Muscle layer of duodenum (tissue), 2 donors: ENCODE measurements around the gene ACSBG1.
"Not testable (repeated sequence)": the region's sequence is repeated elsewhere in the genome, so short reads cannot be mapped to it uniquely, and the experiment has no call there.

Source experiments
- H3K27ac ChIP-seq: one replicate; pipeline ENCODE4 v1.7.0; 2013; ENCODE audit warnings: mild to moderate bottlenecking, low read length
- H3K27me3 ChIP-seq: one replicate; pipeline ENCODE4 v1.7.0; 2013; ENCODE audit warnings: low read depth, mild to moderate bottlenecking, control low read depth, low read length
- H3K36me3 ChIP-seq, 2 donors: one replicate each; pipeline ENCODE4 v1.7.0; 2013; ENCODE audit warnings: low read length in 2 of 2, control low read depth in 1 of 2, mild to moderate bottlenecking in 1 of 2; ENCODE audit not compliant: insufficient read depth in 2 of 2, control insufficient read depth in 1 of 2
- H3K4me1 ChIP-seq, 2 donors: one replicate each; pipeline ENCODE4 v1.7.0; 2013; ENCODE audit warnings: low read length in 2 of 2, mild to moderate bottlenecking in 2 of 2, control low read depth in 1 of 2, moderate library complexity in 1 of 2; ENCODE audit not compliant: insufficient read depth in 2 of 2, control insufficient read depth in 1 of 2
- H3K4me3 ChIP-seq, 2 donors: one replicate each; pipeline ENCODE4 v1.7.0; 2013; ENCODE audit warnings: low read length in 2 of 2, low read depth in 1 of 2, mild to moderate bottlenecking in 1 of 2
- H3K9me3 ChIP-seq, 2 donors: one replicate each; pipeline ENCODE4 v1.7.0; 2013; ENCODE audit warnings: low read length in 2 of 2, control low read depth in 1 of 2, mild to moderate bottlenecking in 1 of 2; ENCODE audit not compliant: control insufficient read depth in 1 of 2
- donor health status: healthy.

ACSBG1 gene

DNA sequence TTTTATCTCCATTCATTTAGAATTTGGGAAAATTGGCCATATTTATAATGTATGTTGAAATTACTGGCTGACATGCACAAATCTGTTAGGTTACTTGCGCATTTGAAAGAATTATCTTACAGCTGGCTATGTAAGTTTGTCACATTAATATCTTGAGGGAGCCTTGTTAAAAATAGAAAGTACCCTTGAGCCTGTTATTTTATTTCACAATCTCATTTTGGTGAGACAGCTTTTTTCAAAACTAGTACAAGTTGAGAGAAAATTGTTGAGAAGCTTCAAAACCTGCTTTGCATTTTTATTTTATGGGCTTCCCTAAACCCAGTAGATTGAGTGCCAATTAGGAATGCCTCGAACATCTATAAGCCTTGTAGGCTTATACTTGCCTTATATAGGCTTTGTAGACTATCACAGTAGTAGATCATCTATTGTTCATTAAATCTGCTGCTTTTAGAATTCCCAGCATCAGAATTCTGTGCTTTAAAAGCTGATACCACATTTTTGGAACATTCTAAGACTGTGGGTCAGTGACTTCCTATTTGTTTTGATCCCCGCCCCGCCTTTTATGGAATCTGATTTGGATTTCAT, 78.9 kb downstream of the ACSBG1 start:
- H3K36me3 ChIP-seq, result peaks cover 16 to 21% of the 10 kb centered on the region in 2 donors
- H3K27ac ChIP-seq, result peak overlapping the region; percentile 20
- H3K9me3 ChIP-seq, result no peaks in the 10 kb centered on the region
- peaks cover 6 to 8% of the 10 kb centered on the region in 2 donors for H3K4me1 ChIP-seq
- no peaks in the 10 kb centered on the region for H3K27me3 ChIP-seq
- H3K4me3 ChIP-seq, result no peak overlapping the region

DNA sequence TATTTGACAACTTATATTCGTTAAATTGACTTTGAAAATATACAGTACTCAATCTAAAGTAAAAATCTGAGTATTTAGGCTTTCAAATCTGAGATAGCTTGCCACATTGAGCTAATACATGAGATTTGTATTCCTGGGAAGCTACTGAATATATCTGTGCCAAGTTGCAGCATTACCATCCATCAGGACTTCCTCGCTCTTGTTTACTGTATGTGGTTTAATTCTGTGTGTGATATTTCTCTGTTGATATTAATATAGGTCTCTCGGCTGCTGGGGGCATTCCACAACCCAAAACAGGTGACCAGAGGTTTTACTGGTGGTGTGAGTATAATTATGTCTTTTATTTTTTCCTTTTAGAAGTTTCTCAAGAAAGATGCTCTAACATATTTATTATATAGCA, 79.4 kb downstream of the ACSBG1 start:
- Histone ChIP-seq H3K36me3 (peaks cover 13 to 18% of the 10 kb centered on the region in 2 donors), H3K4me1 (peaks cover 11 to 13% of the 10 kb centered on the region in 2 donors), H3K4me3 (no peak overlapping the region), H3K27me3 (no peaks in the 10 kb centered on the region), H3K27ac (no peak overlapping the region), H3K9me3 (no peaks in the 10 kb centered on the region)

DNA sequence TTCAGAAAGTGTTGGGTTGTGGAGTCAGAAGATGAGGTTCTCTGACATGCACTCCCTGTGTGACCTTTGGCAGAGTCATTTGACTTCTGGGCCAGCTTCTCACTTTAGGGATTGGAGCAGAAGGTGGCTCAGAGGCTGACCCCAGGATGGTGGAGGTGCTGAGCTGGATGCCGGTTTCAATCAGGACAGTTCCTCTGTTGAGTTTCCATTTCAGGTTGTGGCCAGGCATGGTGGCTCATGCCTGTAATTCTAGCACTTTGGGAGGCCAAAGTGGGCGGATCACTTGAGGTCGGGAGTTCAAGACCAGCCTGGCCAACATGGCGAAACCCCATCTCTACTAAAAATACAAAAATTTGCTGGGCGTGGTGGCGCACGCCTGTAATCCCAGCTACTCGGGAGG, 83.3 kb downstream of the ACSBG1 start:
- H3K9me3 ChIP-seq, H3K4me3 ChIP-seq, H3K27ac ChIP-seq, H3K36me3 ChIP-seq, H3K27me3 ChIP-seq: not testable (repeated sequence)
- H3K4me1 ChIP-seq, result peaks cover 12 to 14% of the 10 kb centered on the region in 2 donors

DNA sequence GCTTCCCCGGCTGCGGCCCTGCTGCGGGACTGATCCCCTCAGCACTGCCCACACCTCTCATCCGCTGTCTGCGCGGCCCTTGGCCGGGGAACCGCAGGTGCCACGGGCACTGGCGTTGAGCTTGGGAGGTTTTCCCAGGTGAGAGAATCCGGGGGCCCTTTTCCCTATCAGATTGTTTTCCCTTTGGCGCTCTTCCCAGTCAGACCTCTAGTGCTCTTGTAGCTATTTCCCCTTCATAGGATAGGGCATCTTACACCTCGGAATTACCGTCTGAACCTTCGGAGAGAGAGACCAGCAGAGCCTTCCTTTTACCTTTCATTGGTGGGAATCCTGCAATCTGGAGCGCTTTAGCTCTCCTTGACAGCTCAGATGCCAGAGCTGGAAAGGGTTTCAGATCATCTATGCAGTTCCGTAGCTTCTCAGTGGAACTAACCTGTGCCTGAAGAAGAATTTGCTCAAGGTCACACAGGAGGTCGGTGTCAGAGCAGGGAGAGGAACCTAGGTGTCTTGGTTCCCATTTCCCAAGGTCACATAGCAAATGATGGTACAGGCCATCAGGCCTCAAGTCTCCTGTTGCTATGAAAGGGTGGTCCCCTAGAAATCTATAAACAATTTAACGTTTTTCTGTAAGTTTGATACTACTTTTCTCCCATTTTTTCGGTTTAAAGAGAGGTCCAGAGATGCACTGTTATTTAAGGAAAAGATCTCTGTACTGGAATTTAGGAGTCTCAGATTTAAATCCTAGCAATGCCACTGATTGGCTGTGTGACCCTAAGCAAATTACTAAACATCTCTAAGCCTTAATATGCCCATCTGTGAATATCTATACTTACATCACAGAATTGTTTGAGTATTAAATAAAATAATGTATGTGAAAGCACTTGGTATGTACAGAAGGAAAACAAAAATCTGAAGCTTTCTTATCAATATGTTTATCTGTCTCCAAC, 84.3 kb downstream of the ACSBG1 start:
- H3K4me3 ChIP-seq, result peak overlapping the region; percentile 79 to 85
- peaks cover 6 to 8% of the 10 kb centered on the region in 2 donors for H3K4me1 ChIP-seq
- H3K27ac ChIP-seq, result peak overlapping the region; percentile 41
- H3K36me3 ChIP-seq, result no peaks in the 10 kb centered on the region
- H3K9me3 ChIP-seq, result no peaks in the 10 kb centered on the region
- no peaks in the 10 kb centered on the region for H3K27me3 ChIP-seq

DNA sequence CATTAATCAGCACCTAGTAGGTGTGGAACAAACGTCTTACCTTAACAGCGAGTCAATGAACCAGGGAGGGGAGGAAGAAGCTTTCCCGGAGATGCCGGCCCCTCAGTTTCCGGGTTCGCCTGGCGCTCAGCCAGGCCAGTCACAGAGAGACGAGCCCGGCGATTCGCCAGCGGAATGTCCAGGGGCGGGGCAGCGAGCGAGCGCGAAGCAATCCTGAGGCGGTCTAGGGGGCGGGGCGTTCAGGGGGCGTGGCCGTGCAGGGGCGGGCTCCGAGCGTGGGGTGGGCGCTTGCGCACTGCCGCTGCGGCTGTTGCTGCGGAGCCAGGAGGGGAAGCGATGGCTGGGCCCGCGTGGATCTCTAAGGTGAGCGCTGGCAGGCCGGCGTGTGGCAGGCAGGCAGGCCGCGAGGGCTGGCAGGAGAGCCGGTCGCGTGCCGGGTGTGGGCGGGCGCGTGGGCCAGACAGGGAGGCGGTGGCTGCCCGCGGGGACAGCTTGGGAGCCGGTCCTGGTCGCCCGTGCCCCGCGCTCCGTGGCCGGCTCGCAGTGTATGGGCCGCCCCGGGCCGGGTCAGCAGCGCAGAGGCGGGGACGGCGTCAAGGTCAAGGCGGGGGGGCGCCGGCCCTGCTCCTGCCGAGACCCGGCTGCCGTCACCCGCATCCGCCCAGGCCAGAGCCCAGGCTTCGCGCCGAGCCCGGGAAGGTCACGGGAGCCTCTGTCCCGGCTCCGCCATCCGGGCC, 85.1 kb downstream of the ACSBG1 start, which contains the start of gene IDH3A:
Gene IDH3A, plus strand, starts transcription at position 295 of the 737 bp plus-strand sequence. Its CDS starts 42 bp downstream, at position 337.
- H3K4me1 ChIP-seq, result peaks cover 6 to 8% of the 10 kb centered on the region in 2 donors
- H3K27ac ChIP-seq, result peak within 1 kb of the TSS; percentile 80
- no peaks in the 10 kb centered on the region for H3K27me3 ChIP-seq
- peak within 1 kb of the TSS; percentile 85 to 86 for H3K4me3 ChIP-seq
- no peaks in the 10 kb centered on the region for H3K9me3 ChIP-seq
- no peaks in the 10 kb centered on the region for H3K36me3 ChIP-seq

DNA sequence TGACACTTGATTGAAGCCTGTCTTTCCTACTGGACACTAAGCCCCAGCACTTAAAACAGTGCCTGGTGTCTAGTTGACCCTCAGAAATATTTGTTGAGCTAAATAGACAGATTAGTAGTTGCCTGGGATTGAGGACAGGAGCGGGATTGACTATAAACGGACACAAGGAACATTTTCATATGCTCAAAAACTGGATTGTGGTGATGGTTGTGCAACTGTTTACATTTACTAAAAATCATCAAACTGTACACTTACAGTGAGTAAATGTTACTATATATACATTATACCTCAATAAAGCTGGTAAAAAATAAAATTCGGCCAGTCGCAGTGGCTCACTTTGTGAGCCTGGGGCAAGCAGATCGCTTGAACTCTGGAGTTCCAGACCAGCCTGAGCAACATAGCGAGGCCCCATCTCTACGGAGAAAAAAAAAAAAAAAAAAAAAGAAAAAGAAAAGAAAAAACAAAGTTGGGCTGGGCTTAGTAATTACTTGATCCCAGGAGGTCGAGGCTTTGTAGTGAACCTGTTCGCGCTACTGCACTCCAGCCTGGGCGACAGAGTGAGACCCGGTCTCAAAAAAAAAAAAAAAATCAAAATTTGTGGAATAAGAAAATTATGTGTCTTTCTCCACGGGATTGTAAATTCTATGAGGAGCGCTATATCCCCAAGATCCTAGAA, 85.8 kb downstream of the ACSBG1 start:
- no peaks in the 10 kb centered on the region for H3K27me3 ChIP-seq
- H3K4me1 ChIP-seq, result peaks cover 6 to 8% of the 10 kb centered on the region in 2 donors
- peak overlapping the region; percentile 85 to 86 for H3K4me3 ChIP-seq
- no peaks in the 10 kb centered on the region for H3K9me3 ChIP-seq
- no peaks in the 10 kb centered on the region for H3K36me3 ChIP-seq
- H3K27ac ChIP-seq, result peak overlapping the region; percentile 80

DNA sequence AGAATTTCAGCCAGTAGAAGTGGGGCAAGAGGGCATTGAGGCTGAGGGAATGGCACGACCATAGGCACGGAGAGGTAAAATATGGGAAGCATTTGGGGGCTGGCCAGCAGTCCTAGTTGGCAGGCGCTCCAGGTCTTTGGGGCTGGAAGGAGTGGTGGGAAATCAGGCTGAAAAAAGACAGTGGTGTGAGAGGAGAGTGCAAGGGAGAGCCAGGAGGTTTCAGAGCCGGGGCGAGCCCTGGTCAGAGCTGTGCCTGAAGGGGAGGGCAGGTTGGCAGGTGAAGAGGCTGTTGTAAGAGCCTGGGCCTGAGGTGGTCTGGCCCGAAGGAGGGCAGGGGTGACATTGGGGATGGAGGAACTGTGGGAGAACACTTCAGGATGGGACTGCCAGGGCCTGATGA, 86.8 kb downstream of the ACSBG1 start:
- H3K27ac ChIP-seq, result no peak overlapping the region
- H3K9me3 ChIP-seq, result no peaks in the 10 kb centered on the region
- no peaks in the 10 kb centered on the region for H3K36me3 ChIP-seq
- H3K4me1 ChIP-seq, result peaks cover 6 to 8% of the 10 kb centered on the region in 2 donors
- H3K27me3 ChIP-seq, result no peaks in the 10 kb centered on the region
- no peak overlapping the region for H3K4me3 ChIP-seq

DNA sequence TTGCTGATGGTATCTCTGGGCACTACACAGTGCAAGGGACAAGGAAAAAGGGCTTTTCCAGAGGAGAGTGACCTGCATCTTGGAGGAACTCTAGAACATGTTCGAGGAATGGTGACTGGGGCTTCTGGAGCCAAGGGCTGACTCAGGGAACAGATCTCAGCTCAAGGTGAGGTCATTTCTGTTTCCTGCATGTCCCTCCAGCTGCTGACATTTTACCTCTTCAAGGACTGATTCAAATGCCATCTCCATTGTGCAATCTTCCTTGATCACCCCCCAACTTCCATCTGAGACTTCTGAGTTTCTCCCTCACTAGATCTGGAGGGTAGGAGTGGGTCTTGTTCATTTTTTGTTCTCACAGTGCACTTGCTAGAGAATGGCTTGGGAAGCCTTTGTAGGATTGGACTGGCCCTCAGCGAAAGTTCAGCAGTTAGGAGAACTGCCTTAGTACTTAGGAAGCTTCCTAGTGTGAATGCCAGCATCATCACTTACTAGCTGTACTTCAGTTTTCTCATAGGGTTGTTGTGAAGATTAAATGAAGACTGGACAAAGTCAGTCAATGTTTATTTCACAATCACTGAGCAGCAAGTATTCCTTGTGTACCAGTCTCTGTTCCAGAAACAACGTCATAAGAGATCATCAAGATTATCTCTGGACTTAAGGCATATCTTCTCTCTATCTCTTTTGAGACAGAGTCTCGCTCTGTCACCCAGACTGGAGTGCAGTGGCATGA, 87.8 kb downstream of the ACSBG1 start:
- peaks cover 6 to 8% of the 10 kb centered on the region in 2 donors for H3K4me1 ChIP-seq
- H3K27ac ChIP-seq, result no peak overlapping the region
- H3K27me3 ChIP-seq, result no peaks in the 10 kb centered on the region
- no peaks in the 10 kb centered on the region for H3K36me3 ChIP-seq
- no peak overlapping the region for H3K4me3 ChIP-seq
- H3K9me3 ChIP-seq, result no peaks in the 10 kb centered on the region

DNA sequence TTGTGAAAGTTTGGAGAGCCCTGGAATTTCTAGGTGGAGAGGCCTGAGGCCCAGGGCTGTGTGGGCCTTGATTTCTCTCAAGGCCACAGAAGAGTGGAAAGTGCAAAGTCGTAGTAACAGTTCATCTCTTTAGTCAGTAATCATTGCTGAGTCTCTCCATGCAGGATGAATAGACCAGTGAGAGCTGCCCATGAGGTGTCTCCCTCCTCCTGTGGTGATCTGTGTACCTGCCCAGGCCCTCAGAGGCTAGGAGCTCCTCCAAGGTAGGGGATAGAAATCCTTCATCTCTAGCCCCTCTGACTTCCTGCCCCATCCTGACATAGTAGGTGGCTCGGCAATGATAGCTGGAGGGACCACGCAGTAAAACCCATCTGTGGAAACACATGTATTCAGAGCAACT, 92.0 kb downstream of the ACSBG1 start:
- Histone ChIP-seq H3K9me3 (no peaks in the 10 kb centered on the region), H3K4me1 (no peaks in the 10 kb centered on the region), H3K27ac (no peak overlapping the region), H3K36me3 (no peaks in the 10 kb centered on the region), H3K27me3 (no peaks in the 10 kb centered on the region), H3K4me3 (no peak overlapping the region)

DNA sequence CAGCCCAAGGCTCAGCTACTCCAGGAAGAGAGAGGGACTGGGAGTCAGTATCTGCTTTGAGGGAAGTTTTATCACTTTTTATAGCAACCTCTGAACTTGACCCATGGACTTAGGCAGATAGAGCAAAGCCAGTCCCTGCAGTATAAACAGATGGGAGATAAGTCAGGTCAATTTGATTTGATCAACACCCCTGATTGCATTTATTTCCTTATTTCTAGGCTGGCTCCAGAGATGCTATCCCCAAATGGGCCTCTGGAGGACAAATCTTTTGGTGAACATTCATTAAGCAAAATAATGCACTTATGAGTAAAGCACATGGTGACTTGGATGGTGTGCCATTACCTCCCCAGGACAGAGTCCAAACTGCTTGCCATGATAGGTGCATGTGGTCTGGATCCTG, 94.1 kb downstream of the ACSBG1 start:
- Histone ChIP-seq H3K4me1 (no peaks in the 10 kb centered on the region), H3K4me3 (no peak overlapping the region), H3K9me3 (no peaks in the 10 kb centered on the region), H3K36me3 (no peaks in the 10 kb centered on the region), H3K27ac (no peak overlapping the region), H3K27me3 (no peaks in the 10 kb centered on the region)
